Prostate gland (tissue), 2 donors: Measurements from ENCODE around the gene HIGD1B.

Source experiments
- POLR2A ChIP-seq: fragments of 450-650 bp; IDR thresholded peaks from one replicate; pipeline ENCODE4 v1.6.1; 2016; ENCODE audit warnings: antibody characterized with exemption, mild to moderate bottlenecking
- POLR2AphosphoS5 ChIP-seq: sonication (generic); formaldehyde crosslinking; IDR thresholded peaks from one replicate; pipeline ENCODE4 v1.6.1; 2017; ENCODE audit warnings: antibody characterized with exemption
- TF ChIP-seq, protein P1 (sequence below), 4 experiments: fragments of 200-600 bp in 2 of 4; fragments of 450-650 bp in 2 of 4; sonication (generic) in 2 of 4; IDR thresholded peaks; 1 replicate in 3 of 4; 2 replicates in 1 of 4; pipeline ENCODE4 v1.5.1; 2016 to 2019; ENCODE audit warnings: antibody characterized with exemption in 4 of 4, mild to moderate bottlenecking in 2 of 4, moderate library complexity in 2 of 4

GRCh38 chr17:44837196-44837595 is 10.5 kb upstream of the HIGD1B start:
- TF ChIP-seq, protein P1, sequence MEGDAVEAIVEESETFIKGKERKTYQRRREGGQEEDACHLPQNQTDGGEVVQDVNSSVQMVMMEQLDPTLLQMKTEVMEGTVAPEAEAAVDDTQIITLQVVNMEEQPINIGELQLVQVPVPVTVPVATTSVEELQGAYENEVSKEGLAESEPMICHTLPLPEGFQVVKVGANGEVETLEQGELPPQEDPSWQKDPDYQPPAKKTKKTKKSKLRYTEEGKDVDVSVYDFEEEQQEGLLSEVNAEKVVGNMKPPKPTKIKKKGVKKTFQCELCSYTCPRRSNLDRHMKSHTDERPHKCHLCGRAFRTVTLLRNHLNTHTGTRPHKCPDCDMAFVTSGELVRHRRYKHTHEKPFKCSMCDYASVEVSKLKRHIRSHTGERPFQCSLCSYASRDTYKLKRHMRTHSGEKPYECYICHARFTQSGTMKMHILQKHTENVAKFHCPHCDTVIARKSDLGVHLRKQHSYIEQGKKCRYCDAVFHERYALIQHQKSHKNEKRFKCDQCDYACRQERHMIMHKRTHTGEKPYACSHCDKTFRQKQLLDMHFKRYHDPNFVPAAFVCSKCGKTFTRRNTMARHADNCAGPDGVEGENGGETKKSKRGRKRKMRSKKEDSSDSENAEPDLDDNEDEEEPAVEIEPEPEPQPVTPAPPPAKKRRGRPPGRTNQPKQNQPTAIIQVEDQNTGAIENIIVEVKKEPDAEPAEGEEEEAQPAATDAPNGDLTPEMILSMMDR (IDR thresholded peaks at IDR 0.05) = no peak
- no peak for TF ChIP-seq POLR2A
- TF ChIP-seq POLR2AphosphoS5 = no peak
